Fibroblast of the aortic adventitia (primary cell): ENCODE measurements around the gene ZNF716. TPM values are rescaled to one million over a fixed set of nuclear protein-coding genes. Genes with fewer than 3 reads are reported as not detected.
A peak's percentile ranks its signal among the peaks of the same experiment; 100 is the strongest.

Source experiments
- DNase-seq: peaks from one replicate; pipeline ENCODE4 v3.0.0-alpha.2; 2010; ENCODE audit warnings: low read depth
- H3K4me3 ChIP-seq: 2 replicates; pipeline ENCODE4 v1.5.1; 2011; ENCODE audit warnings: low read depth, mild to moderate bottlenecking, control low read depth, low read length, moderate library complexity
- CTCF ChIP-seq: IDR thresholded peaks from 2 replicates; pipeline ENCODE4 v1.5.1; 2011; ENCODE audit warnings: mild to moderate bottlenecking, low read length, control low read depth, inconsistent platforms; ENCODE audit not compliant: insufficient read depth
- total RNA-seq: library from RNA; depleted of rRNA; stranded (reverse); fragments of >200 nt; gene quantifications from 2 replicates; pipeline ENCODE4 v1.2.3, GENCODE V29; 2012; ENCODE audit warnings: low replicate concordance

Gene ZNF716
- total RNA-seq, 1 donor: not detected

- no peak overlapping the region for H3K4me3 ChIP-seq
Measured at GRCh38 chr7:57425969-57426628, 23.9 kb upstream of the ZNF716 start.

GRCh38 chr7:57426629-57427003, 23.4 kb upstream of the ZNF716 start:
- no peak overlapping the region for H3K4me3 ChIP-seq
- no peak for TF ChIP-seq CTCF
- no peak for DNase-seq

More at GRCh38 chr7:57425969-57426628, 23.9 kb upstream of the ZNF716 start:
- DNase-seq: no peak
- peak; percentile 20 for TF ChIP-seq CTCF

GRCh38 chr7:57427146-57427545, 22.8 kb upstream of the ZNF716 start:
- TF ChIP-seq CTCF: no peak
- H3K4me3 ChIP-seq: no peak overlapping the region
- no peak for DNase-seq

- DNase-seq: no peak
- no peak for TF ChIP-seq CTCF
- H3K4me3 ChIP-seq: no peak overlapping the region
Measured at GRCh38 chr7:57427594-57427993, 22.4 kb upstream of the ZNF716 start.

- no peak for DNase-seq
- TF ChIP-seq CTCF: no peak
- H3K4me3 ChIP-seq: no peak overlapping the region
Measured at GRCh38 chr7:57432583-57432982, 17.4 kb upstream of the ZNF716 start.

- DNase-seq: no peak
- H3K4me3 ChIP-seq: no peak overlapping the region
- no peak for TF ChIP-seq CTCF
Measured at GRCh38 chr7:57437581-57437980, 12.4 kb upstream of the ZNF716 start.

- DNase-seq: no peak
- no peak overlapping the region for H3K4me3 ChIP-seq
- TF ChIP-seq CTCF: no peak
Measured at GRCh38 chr7:57438244-57438643, 11.7 kb upstream of the ZNF716 start.
